Colonic mucosa (tissue), 4 donors: ENCODE results near the gene CDH12. TPM values are rescaled to one million over a fixed set of nuclear protein-coding genes. Genes with fewer than 3 reads are reported as not detected.

Source experiments
- DNase-seq: peaks from one replicate; pipeline ENCODE4 v3.0.0-alpha.2; 2020
- H3K27ac ChIP-seq: fragments of 200-600 bp; one replicate; pipeline ENCODE4 v1.8.0; 2021
- H3K27me3 ChIP-seq: fragments of 200-600 bp; one replicate; pipeline ENCODE4 v1.8.0; 2021
- H3K36me3 ChIP-seq: fragments of 200-600 bp; one replicate; pipeline ENCODE4 v1.8.0; 2021
- H3K4me1 ChIP-seq: fragments of 200-600 bp; one replicate; pipeline ENCODE4 v1.8.0; 2021; ENCODE audit warnings: mild to moderate bottlenecking
- H3K4me3 ChIP-seq: fragments of 200-600 bp; one replicate; pipeline ENCODE4 v1.8.0; 2021
- H3K9ac ChIP-seq, 2 donors: one replicate each; pipeline ENCODE4 v1.7.0; 2013; ENCODE audit warnings: control low read depth in 2 of 2, low read depth in 2 of 2, low read length in 2 of 2
- H3K9me3 ChIP-seq: fragments of 200-600 bp; one replicate; pipeline ENCODE4 v1.8.0; 2021
- CTCF ChIP-seq: fragments of 200-600 bp; IDR thresholded peaks from one replicate; pipeline ENCODE4 v1.8.0; 2022; ENCODE audit warnings: antibody characterized with exemption, mild to moderate bottlenecking
- intact Hi-C: fragments of 100-400 bp; cut with DNase I; formaldehyde crosslinking; loops from one replicate; pipeline ENCODE4 v1.14.1; 2022
- total RNA-seq, 2 donors: library from RNA; stranded (reverse); fragmentation: NEBNext Ultra II Directional in 1 of 2; extraction: Animal tissue kit (Norgen Biotek cat#: 25700) in 1 of 2; gene quantifications; one replicate each; pipeline ENCODE4 v1.2.1, GENCODE V29; 2021
- donor health status: healthy.
- donor health status: DM: no; HTN: no; CAD: no.
- donor health status: DM: no; HTN: no; CAD: no.

CDH12 gene
- total RNA-seq, 2 donors from 2014 or later = not detected

- Histone ChIP-seq H3K9ac (no peak overlapping the region), H3K27me3 (no peaks in the 10 kb centered on the region), H3K36me3 (no peaks in the 10 kb centered on the region), H3K27ac (no peak overlapping the region), H3K4me1 (no peaks in the 10 kb centered on the region), H3K9me3 (no peaks in the 10 kb centered on the region), H3K4me3 (no peak overlapping the region)
- intact Hi-C loops = no loop called here
- no peak for TF ChIP-seq CTCF
- no peak for DNase-seq
These were observed 990.2 kb downstream of the CDH12 start for GRCh38 chr5:21862986-21863385.

GRCh38 chr5:21858441-21858840 lies 994.7 kb downstream of the CDH12 start:
- no peak for TF ChIP-seq CTCF
- Histone ChIP-seq H3K4me3 (no peak overlapping the region), H3K27me3 (no peaks in the 10 kb centered on the region), H3K9me3 (no peaks in the 10 kb centered on the region), H3K36me3 (no peaks in the 10 kb centered on the region), H3K4me1 (no peaks in the 10 kb centered on the region), H3K9ac (no peak overlapping the region), H3K27ac (no peak overlapping the region)
- DNase-seq = no peak
- intact Hi-C loops = no loop called here

- intact Hi-C loops = no loop called here
- no peak for DNase-seq
- Histone ChIP-seq H3K27me3 (no peaks in the 10 kb centered on the region), H3K36me3 (no peaks in the 10 kb centered on the region), H3K27ac (no peak overlapping the region), H3K9me3 (no peaks in the 10 kb centered on the region), H3K9ac (no peak overlapping the region), H3K4me1 (no peaks in the 10 kb centered on the region), H3K4me3 (no peak overlapping the region)
- TF ChIP-seq CTCF = no peak
These were observed 996.2 kb downstream of the CDH12 start for GRCh38 chr5:21856987-21857386.

- TF ChIP-seq CTCF = no peak
- Histone ChIP-seq H3K4me1 (no peaks in the 10 kb centered on the region), H3K36me3 (no peaks in the 10 kb centered on the region), H3K27ac (no peak overlapping the region), H3K4me3 (no peak overlapping the region), H3K27me3 (no peaks in the 10 kb centered on the region), H3K9me3 (no peaks in the 10 kb centered on the region), H3K9ac (no peak overlapping the region)
- no peak for DNase-seq
- intact Hi-C loops = no loop called here
These were observed 1005.8 kb downstream of the CDH12 start for GRCh38 chr5:21847300-21847699.

GRCh38 chr5:21844960-21845359 lies 1008.2 kb downstream of the CDH12 start:
- Histone ChIP-seq H3K4me3 (no peak overlapping the region), H3K36me3 (no peaks in the 10 kb centered on the region), H3K4me1 (no peaks in the 10 kb centered on the region), H3K9ac (no peak overlapping the region), H3K27ac (no peak overlapping the region), H3K27me3 (no peaks in the 10 kb centered on the region), H3K9me3 (no peaks in the 10 kb centered on the region)
- TF ChIP-seq CTCF = no peak
- no peak for DNase-seq
- intact Hi-C loops = no loop called here

GRCh38 chr5:21834863-21835262 lies 1018.3 kb downstream of the CDH12 start:
- H3K27ac ChIP-seq = no peak overlapping the region
- H3K9ac ChIP-seq = no peak overlapping the region
- no peaks in the 10 kb centered on the region for H3K4me1 ChIP-seq
- no peaks in the 10 kb centered on the region for H3K27me3 ChIP-seq
- TF ChIP-seq CTCF = no peak
- H3K36me3 ChIP-seq = no peaks in the 10 kb centered on the region
- H3K4me3 ChIP-seq = no peak overlapping the region
- intact Hi-C loops = no loop called here
- no peak for DNase-seq
- H3K9me3 ChIP-seq = no peaks in the 10 kb centered on the region
